H9 (cell line): ENCODE measurements around the gene KLF6. TPM values are rescaled to one million over a fixed set of nuclear protein-coding genes. Genes with fewer than 3 reads are reported as not detected.

Source experiments
- DNase-seq: peaks from one replicate; pipeline ENCODE4 v3.0.0-alpha.2; 2017
- H2AFZ ChIP-seq: one replicate; pipeline ENCODE4 v1.6.1; 2013; ENCODE audit warnings: mild to moderate bottlenecking, low read length, control low read depth, moderate library complexity
- H2AK5ac ChIP-seq: 2 replicates; pipeline ENCODE4 v1.6.1; 2013; ENCODE audit warnings: low read length, control low read depth, mixed read lengths; ENCODE audit not compliant: insufficient read length
- H2BK120ac ChIP-seq: one replicate; pipeline ENCODE4 v1.6.1; 2013; ENCODE audit warnings: low read depth, mild to moderate bottlenecking, low read length, control low read depth, inconsistent platforms; ENCODE audit not compliant: poor library complexity, severe bottlenecking
- H2BK12ac ChIP-seq: 2 replicates; pipeline ENCODE4 v1.6.1; 2013; ENCODE audit warnings: low read length, control low read depth, mixed read lengths, low read depth; ENCODE audit not compliant: insufficient read length
- H2BK15ac ChIP-seq: 2 replicates; pipeline ENCODE4 v1.6.1; 2013; ENCODE audit warnings: low read depth, low read length, control low read depth
- H2BK20ac ChIP-seq: one replicate; pipeline ENCODE4 v1.6.1; 2013; ENCODE audit warnings: low read depth, mild to moderate bottlenecking, low read length, control low read depth, inconsistent platforms; ENCODE audit not compliant: poor library complexity, severe bottlenecking
- H2BK5ac ChIP-seq: 2 replicates; pipeline ENCODE4 v1.6.1; 2013; ENCODE audit warnings: low read length, control low read depth, mixed read lengths; ENCODE audit not compliant: insufficient read length
- H3K14ac ChIP-seq: 2 replicates; pipeline ENCODE4 v1.6.1; 2013; ENCODE audit warnings: low read length, control low read depth; ENCODE audit not compliant: insufficient read depth
- H3K18ac ChIP-seq: 2 replicates; pipeline ENCODE4 v1.6.1; 2013; ENCODE audit warnings: low read depth, mild to moderate bottlenecking, mixed read lengths, low read length, control low read depth; ENCODE audit not compliant: insufficient read length
- H3K23ac ChIP-seq: 2 replicates; pipeline ENCODE4 v1.6.1; 2013; ENCODE audit warnings: low read length, control low read depth, mixed read lengths, low read depth; ENCODE audit not compliant: insufficient read length
- H3K23me2 ChIP-seq: 2 replicates; pipeline ENCODE4 v1.6.1; 2013; ENCODE audit warnings: low read depth, mild to moderate bottlenecking, mixed read lengths, low read length, control low read depth; ENCODE audit not compliant: insufficient read length, poor library complexity, severe bottlenecking
- H3K27ac ChIP-seq: 2 replicates; pipeline ENCODE4 v1.5.1; 2013; ENCODE audit warnings: low read length, control low read depth, mixed read lengths, low read depth; ENCODE audit not compliant: insufficient read length
- H3K27me3 ChIP-seq: 2 replicates; pipeline ENCODE4 v1.6.1; 2013; ENCODE audit warnings: low read length, control low read depth, inconsistent platforms; ENCODE audit not compliant: insufficient read depth
- H3K4ac ChIP-seq: 2 replicates; pipeline ENCODE4 v1.6.1; 2013; ENCODE audit warnings: low read depth, mild to moderate bottlenecking, control low read depth, inconsistent platforms, low read length, moderate library complexity
- H3K4me1 ChIP-seq: 2 replicates; pipeline ENCODE4 v1.6.1; 2013; ENCODE audit warnings: low read length, control low read depth, inconsistent platforms; ENCODE audit not compliant: insufficient read depth
- H3K4me2 ChIP-seq: 2 replicates; pipeline ENCODE4 v1.6.1; 2013; ENCODE audit warnings: low read length, control low read depth, mixed read lengths; ENCODE audit not compliant: insufficient read length, insufficient read depth
- H3K56ac ChIP-seq: 2 replicates; pipeline ENCODE4 v1.6.1; 2013; ENCODE audit warnings: low read depth, mild to moderate bottlenecking, mixed read lengths, low read length, control low read depth; ENCODE audit not compliant: insufficient read length
- H3K79me1 ChIP-seq: 2 replicates; pipeline ENCODE4 v1.6.1; 2013; ENCODE audit warnings: low read depth, mild to moderate bottlenecking, moderate library complexity, low read length, control low read depth, inconsistent platforms; ENCODE audit not compliant: insufficient read depth, poor library complexity, severe bottlenecking
- H3K79me2 ChIP-seq: 2 replicates; pipeline ENCODE4 v1.6.1; 2013; ENCODE audit warnings: low read length, control low read depth, inconsistent platforms; ENCODE audit not compliant: insufficient read depth
- H3K9ac ChIP-seq: 2 replicates; pipeline ENCODE4 v1.6.1; 2013; ENCODE audit warnings: low read length, control low read depth, mixed read lengths; ENCODE audit not compliant: insufficient read length; ENCODE audit errors: extremely low read depth
- H3K9me3 ChIP-seq: one replicate; pipeline ENCODE4 v1.6.1; 2013; ENCODE audit warnings: low read depth, low read length, inconsistent platforms; ENCODE audit not compliant: control insufficient read depth
- H3T11ph ChIP-seq: one replicate; pipeline ENCODE4 v1.6.1; 2013; ENCODE audit warnings: mild to moderate bottlenecking, low read length, control low read depth, inconsistent platforms
- H4K20me1 ChIP-seq: one replicate; pipeline ENCODE4 v1.6.1; 2013; ENCODE audit not compliant: control insufficient read depth, insufficient read length, insufficient read depth
- H4K5ac ChIP-seq: 2 replicates; pipeline ENCODE4 v1.6.1; 2013; ENCODE audit warnings: low read depth, mild to moderate bottlenecking, mixed read lengths, low read length, control low read depth; ENCODE audit not compliant: insufficient read length
- H4K8ac ChIP-seq: replicated peaks from 2 replicates; pipeline ENCODE4 v1.6.1; 2013; ENCODE audit warnings: low read length, control low read depth, mixed read lengths, low read depth; ENCODE audit not compliant: insufficient read length
- H4K91ac ChIP-seq: 2 replicates; pipeline ENCODE4 v1.6.1; 2013; ENCODE audit warnings: low read depth, mild to moderate bottlenecking, moderate library complexity, mixed read lengths, low read length, control low read depth; ENCODE audit not compliant: insufficient read length
- H3K27ac Mint-ChIP-seq, 3 experiments: 2 replicates in 2 of 3; 3 replicates in 1 of 3; pipeline ENCODE4 v1.8.0; 2020 to 2021; ENCODE audit warnings: mixed read lengths in 3 of 3, mild to moderate bottlenecking in 1 of 3, moderate library complexity in 1 of 3
- H3K27me3 Mint-ChIP-seq: 2 replicates; pipeline ENCODE4 v1.8.0; 2021; ENCODE audit warnings: low read depth, mild to moderate bottlenecking, moderate library complexity, mixed read lengths
- H3K36me3 Mint-ChIP-seq, 3 experiments: 2 replicates in 2 of 3; 3 replicates in 1 of 3; pipeline ENCODE4 v1.8.0; 2020 to 2021; ENCODE audit warnings: low read depth in 3 of 3, mixed read lengths in 3 of 3; ENCODE audit not compliant: insufficient read depth in 1 of 3
- H3K4me1 Mint-ChIP-seq, 2 experiments: 2 replicates each; pipeline ENCODE4 v1.8.0; 2020; ENCODE audit warnings: mixed read lengths in 2 of 2
- H3K4me3 Mint-ChIP-seq, 2 experiments: 2 replicates in 1 of 2; 3 replicates in 1 of 2; pipeline ENCODE4 v1.8.0; 2020 to 2021; ENCODE audit warnings: mild to moderate bottlenecking in 2 of 2, mixed read lengths in 2 of 2, moderate library complexity in 1 of 2
- H3K9me3 Mint-ChIP-seq, 2 experiments: 2 replicates in 1 of 2; 3 replicates in 1 of 2; pipeline ENCODE4 v1.8.0; 2020; ENCODE audit warnings: mild to moderate bottlenecking in 2 of 2, mixed read lengths in 2 of 2, moderate library complexity in 1 of 2
- WGBS: extraction: QIAGEN DNeasy Blood & Tissue Kit; methylation state at CpG from one replicate; pipeline ENCODE4 v1.1.7; 2013; ENCODE audit warnings: missing lambda C conversion rate, low lambda C conversion rate, mixed read lengths; ENCODE audit not compliant: insufficient read length; ENCODE audit errors: extremely low coverage; 5-methylcytosine and 5-hydroxymethylcytosine counted together
- total RNA-seq: library from RNA; stranded (reverse); gene quantifications from 2 replicates; pipeline ENCODE4 v1.2.1, GENCODE V29; 2021
- TF ChIP-seq, protein P1 (sequence below): fragments of 200-600 bp; sonication (generic); conservative IDR thresholded peaks from 3 replicates; pipeline ENCODE4 v1.8.0; 2021; ENCODE audit warnings: antibody characterized with exemption, mild to moderate bottlenecking

The KLF6 gene
- total RNA-seq, 1 experiment from 2014 or later: 19.3 TPM

DNA sequence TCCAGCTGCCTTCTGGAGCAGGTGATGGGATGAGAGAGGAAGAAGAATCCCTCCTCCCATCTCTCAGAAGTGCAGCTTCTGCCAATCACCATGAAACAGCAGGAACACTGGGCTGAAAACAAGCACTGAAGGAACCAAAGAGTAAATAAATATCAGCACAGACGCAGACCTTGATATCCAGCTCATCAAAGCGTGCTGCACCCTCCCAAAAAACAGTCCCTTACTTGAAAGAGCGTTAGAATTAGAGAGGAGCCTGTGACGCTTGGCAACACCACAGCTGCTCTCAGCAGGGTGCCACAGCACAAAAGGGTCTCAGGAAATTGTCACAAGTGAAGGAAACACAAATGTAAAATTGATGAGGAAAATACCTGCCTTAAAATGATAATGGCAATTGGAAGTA lies 39.5 kb downstream of the KLF6 start:
- H2BK5ac ChIP-seq: no peak overlapping the region
- peaks cover 2 to 10% of the 10 kb centered on the region in 2 experiments; a peak in 4 of 5 replicates for H3K9me3 Mint-ChIP-seq
- peak overlapping the region; percentile 18 for H3K4me2 ChIP-seq
- H3K14ac ChIP-seq: no peak overlapping the region
- no peak overlapping the region; the same call in 1 of the 2 replicates for H2BK15ac ChIP-seq
- peaks cover 0 to 6% (median 6%) of the 10 kb centered on the region in 3 experiments; a peak in 3 of 7 replicates for H3K36me3 Mint-ChIP-seq
- no CpG with 5 or more reads among the region's 4 CpGs for WGBS
- H4K91ac ChIP-seq: no peak overlapping the region
- no peak overlapping the region for H2BK20ac ChIP-seq
- H3K79me2 ChIP-seq: no peaks in the 10 kb centered on the region
- no peak overlapping the region for H3K56ac ChIP-seq
- peaks cover 2% of the 10 kb centered on the region; the same call in 1 of the 2 replicates for H3K27me3 Mint-ChIP-seq
- no peaks in the 10 kb centered on the region for H3K23me2 ChIP-seq
- peaks cover 6% of the 10 kb centered on the region; the same call in 1 of the 2 replicates for H3K4me1 ChIP-seq
- H3K4me3 Mint-ChIP-seq: no peak overlapping the region
- no peak overlapping the region for H3K23ac ChIP-seq
- no peak overlapping the region for H2BK12ac ChIP-seq
- H2BK120ac ChIP-seq: no peak overlapping the region
- TF ChIP-seq, protein P1, sequence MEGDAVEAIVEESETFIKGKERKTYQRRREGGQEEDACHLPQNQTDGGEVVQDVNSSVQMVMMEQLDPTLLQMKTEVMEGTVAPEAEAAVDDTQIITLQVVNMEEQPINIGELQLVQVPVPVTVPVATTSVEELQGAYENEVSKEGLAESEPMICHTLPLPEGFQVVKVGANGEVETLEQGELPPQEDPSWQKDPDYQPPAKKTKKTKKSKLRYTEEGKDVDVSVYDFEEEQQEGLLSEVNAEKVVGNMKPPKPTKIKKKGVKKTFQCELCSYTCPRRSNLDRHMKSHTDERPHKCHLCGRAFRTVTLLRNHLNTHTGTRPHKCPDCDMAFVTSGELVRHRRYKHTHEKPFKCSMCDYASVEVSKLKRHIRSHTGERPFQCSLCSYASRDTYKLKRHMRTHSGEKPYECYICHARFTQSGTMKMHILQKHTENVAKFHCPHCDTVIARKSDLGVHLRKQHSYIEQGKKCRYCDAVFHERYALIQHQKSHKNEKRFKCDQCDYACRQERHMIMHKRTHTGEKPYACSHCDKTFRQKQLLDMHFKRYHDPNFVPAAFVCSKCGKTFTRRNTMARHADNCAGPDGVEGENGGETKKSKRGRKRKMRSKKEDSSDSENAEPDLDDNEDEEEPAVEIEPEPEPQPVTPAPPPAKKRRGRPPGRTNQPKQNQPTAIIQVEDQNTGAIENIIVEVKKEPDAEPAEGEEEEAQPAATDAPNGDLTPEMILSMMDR: no peak
- no peak overlapping the region for H2AFZ ChIP-seq
- DNase-seq: no peak
- H3K18ac ChIP-seq: no peak overlapping the region
- no peak overlapping the region for H4K5ac ChIP-seq
- H3K9me3 ChIP-seq: no peaks in the 10 kb centered on the region
- no peak overlapping the region for H3K4ac ChIP-seq
- no peak overlapping the region; a peak in 1 of 7 replicates for H3K27ac Mint-ChIP-seq
- H4K20me1 ChIP-seq: no peaks in the 10 kb centered on the region
- H3K4me1 Mint-ChIP-seq: peaks cover 8 to 13% of the 10 kb centered on the region in 2 experiments
- H4K8ac ChIP-seq: no peak overlapping the region
- H3K79me1 ChIP-seq: no peaks in the 10 kb centered on the region
- H2AK5ac ChIP-seq: no peak overlapping the region
- no peak overlapping the region for H3K9ac ChIP-seq
- no peak overlapping the region for H3T11ph ChIP-seq
- no peaks in the 10 kb centered on the region for H3K27me3 ChIP-seq
- H3K27ac ChIP-seq: peak overlapping the region; percentile 20
